ENCODE results near the gene TMOD3.
"Not testable (repeated sequence)": the region's sequence is repeated elsewhere in the genome, so short reads cannot be mapped to it uniquely, and the experiment has no call there.

Gene TMOD3

DNA sequence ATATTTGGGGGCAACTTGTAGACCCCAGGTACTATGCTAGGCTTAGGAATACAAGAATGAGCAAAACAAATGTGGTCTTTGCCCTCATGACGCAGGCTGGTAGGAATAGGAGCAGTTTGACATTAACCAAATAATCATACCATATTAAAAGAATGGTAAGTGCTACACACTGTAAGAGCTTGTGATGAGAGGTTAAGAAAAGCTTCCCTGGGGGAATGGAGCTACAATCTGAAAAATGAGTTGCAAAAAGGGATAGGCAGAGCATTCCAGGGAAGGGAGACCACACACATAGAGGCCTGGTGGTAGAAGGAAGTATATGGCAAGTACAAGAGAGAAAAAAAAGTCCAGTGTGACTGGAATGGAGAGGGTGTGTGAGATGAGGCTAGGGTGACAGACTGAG, 37.3 kb downstream of the TMOD3 start:
- no peak for DNase-seq

- no peak for DNase-seq
Measured at GRCh38 chr15:51869060-51869421, 39.6 kb downstream of the TMOD3 start.

DNA sequence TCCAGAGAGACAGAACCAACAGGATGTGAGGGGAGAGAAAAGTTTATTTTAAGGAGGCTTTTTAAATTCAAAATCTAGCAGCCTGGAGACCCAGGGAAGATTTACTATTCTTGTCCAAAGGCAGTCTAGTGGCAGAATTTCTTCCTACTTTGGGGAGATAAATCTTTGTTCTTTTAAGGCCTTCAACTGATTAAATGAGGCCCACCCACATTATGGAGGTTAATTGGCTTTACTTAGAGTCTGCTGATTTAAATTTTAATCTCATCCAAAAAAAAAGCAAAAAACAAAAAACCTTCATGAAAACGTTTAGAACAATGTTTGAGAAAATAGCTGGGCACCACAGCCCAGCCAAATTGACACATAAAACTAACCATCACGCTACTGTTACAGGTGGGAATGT, 41.3 kb downstream of the TMOD3 start:
- no peak for DNase-seq

GRCh38 chr15:51874751-51875644, 45.5 kb downstream of the TMOD3 start:
- no peak for DNase-seq

GRCh38 chr15:51876169-51876568, 46.7 kb downstream of the TMOD3 start:
- no peak for DNase-seq

GRCh38 chr15:51878446-51879386, 49.3 kb downstream of the TMOD3 start:
- DNase-seq = no peak

DNA sequence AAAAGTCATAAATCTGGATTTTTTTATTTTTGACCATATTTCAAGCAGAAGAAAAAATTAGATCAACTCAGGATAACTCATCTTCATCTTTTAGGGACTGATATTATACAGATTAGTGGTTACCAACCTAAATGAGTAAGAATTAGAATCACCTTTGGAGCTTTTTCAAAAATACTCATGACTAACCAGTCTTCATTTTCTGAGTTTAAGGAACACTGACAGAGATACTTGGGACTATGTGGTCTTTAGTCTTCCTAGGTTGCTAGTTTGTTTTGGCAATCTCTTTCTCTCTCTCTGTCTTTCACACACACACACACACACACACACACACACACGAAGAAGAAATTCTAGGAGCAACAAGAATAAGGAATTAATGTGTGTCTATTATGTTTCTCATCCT, 50.1 kb downstream of the TMOD3 start:
- DNase-seq = no peak

- no peak for DNase-seq
Measured at GRCh38 chr15:51883271-51883837, 53.9 kb downstream of the TMOD3 start.

- no peak for DNase-seq
Measured at GRCh38 chr15:51884041-51884440, 54.6 kb downstream of the TMOD3 start.

DNA sequence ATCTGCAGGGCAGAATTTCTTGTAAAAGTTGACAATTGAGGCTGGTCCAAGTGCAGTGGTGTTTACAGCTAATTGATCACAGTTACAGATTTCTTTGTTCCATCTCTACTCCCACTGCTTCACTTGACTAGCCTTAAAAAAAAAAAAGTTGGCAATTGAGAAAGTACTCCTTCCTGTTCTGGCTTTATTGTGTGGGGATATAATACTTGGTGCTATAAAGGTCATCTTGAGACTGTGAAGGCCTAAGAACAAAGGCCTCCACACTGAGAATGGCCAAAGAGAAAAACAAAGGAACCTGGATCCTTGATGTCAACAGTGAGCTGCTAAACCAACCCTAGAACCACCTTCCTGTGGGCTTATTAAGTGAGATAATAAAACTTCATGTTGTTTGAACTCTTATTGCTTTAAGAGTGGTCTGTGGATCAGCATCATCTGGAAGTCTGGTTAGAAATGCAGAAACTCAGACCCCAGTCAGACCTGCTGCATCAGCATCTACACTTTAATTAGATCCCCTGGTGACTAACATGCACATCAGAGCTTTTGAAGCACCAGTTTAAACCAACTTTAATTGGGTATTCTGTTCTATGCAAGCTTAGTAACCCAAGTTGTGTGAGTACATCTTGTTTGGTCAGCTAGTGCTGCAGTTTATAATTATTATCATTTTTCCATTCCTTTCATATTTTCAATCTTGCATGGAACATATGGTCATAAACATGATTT, 55.2 kb downstream of the TMOD3 start:
- DNase-seq = no peak

- not testable (repeated sequence) for DNase-seq
Measured at GRCh38 chr15:51885758-51886157, 56.3 kb downstream of the TMOD3 start.

- DNase-seq = no peak
Measured at GRCh38 chr15:51887887-51888592, 58.6 kb downstream of the TMOD3 start.

DNA sequence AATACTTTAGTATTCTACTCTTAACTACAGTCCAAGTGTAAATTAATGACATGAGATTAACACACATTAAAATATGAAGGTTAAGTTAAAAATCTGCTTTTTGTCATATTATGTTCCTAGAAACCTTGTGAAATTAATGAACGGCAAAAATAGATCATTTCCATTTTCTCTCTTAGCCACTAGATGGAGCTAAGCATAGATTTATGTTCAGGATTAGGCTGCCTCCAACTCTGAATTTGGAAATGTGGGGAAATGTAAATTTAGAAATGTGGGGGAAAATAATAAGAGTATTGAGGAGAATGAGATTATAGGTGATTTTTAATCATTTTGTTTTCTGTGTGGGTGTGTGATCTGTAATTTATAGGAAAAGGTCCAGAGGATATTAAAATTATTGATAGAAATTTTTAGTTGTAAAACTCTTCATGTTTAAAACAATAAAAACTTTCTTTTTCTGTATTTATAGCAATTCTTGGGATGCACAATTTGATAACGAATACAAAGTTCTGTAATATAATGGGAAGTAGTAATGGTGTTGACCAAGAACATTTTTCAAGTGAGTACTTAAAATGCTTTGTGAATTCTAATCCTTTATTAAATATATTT, 59.2 kb downstream of the TMOD3 start:
- no peak for DNase-seq

GRCh38 chr15:51889486-51889885, 60.0 kb downstream of the TMOD3 start:
- DNase-seq = no peak

- no peak for DNase-seq
Measured at GRCh38 chr15:51904421-51904820, 75.0 kb downstream of the TMOD3 start.

GRCh38 chr15:51904931-51905330, 75.5 kb downstream of the TMOD3 start:
- no peak for DNase-seq

GRCh38 chr15:51907136-51907862, 77.8 kb downstream of the TMOD3 start:
- no peak for DNase-seq

- no peak for DNase-seq
Measured at GRCh38 chr15:51908316-51908715, 78.9 kb downstream of the TMOD3 start.

DNA sequence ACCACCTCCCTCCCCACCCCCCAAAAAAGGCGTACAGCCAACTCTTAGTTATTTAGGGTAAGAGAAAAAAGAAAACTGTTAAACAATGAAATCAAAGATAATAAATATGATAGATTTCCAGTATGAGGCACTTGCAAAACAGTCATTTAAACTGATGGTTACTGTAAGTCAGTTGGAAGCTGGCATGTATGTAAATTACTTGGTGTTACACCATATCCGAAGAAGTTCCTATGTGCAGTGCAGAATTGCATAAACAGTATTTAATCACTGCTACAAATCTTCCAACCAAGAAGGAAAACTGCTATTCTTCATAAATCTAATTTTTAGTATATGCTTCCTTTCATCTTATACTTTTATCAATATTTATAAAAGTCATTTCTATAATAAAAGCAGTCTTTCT, 80.1 kb downstream of the TMOD3 start:
- no peak for DNase-seq

GRCh38 chr15:51912528-51912927, 83.1 kb downstream of the TMOD3 start:
- no peak for DNase-seq

DNA sequence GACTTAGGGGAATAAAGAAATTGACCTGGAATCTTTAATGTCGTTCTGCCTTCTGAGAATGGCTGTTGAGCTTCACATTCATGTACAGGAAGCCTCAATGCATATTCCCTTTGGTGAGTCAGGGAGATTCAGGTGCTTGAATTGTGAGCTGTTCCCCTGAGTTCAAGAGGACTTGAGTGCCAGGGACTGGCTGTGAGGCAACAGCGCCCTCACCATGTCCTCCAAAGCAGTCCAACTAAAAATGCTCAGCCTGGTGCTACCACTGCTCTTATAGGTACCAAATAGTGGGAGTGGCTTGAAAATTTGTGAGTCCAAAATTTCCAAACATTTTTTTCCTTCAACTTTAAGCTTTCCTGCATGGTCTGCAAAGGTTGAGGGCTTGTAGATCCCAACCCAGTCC, 88.0 kb downstream of the TMOD3 start:
- peak; percentile 0 for DNase-seq
